Vagina (tissue), 2 donors: ENCODE data around the gene ITIH5. TPM values are rescaled to one million over a fixed set of nuclear protein-coding genes. Genes with fewer than 3 reads are reported as not detected.
A peak's percentile ranks its signal among the peaks of the same experiment; 100 is the strongest.

Source experiments
- DNase-seq, 2 donors: peaks; one replicate each; pipeline ENCODE4 v3.0.0-alpha.2; 2017; ENCODE audit errors: extremely low spot score in 2 of 2
- H3K27ac ChIP-seq: fragments of 200-600 bp; sonication (generic); one replicate; pipeline ENCODE4 v1.5.1; 2019
- H3K27me3 ChIP-seq: fragments of 200-600 bp; sonication (generic); one replicate; pipeline ENCODE4 v1.5.1; 2019
- H3K36me3 ChIP-seq, 2 donors: fragments of 200-600 bp; sonication (generic); one replicate each; pipeline ENCODE4 v1.5.1; 2017 to 2019
- H3K4me1 ChIP-seq: fragments of 200-600 bp; sonication (generic); one replicate; pipeline ENCODE4 v1.5.1; 2019
- H3K4me3 ChIP-seq, 2 donors: fragments of 200-600 bp; sonication (generic); 1 replicate in 1 of 2; 2 replicates in 1 of 2; pipeline ENCODE4 v1.5.1; 2016 to 2019
- H3K9me3 ChIP-seq: fragments of 200-600 bp; sonication (generic); one replicate; pipeline ENCODE4 v1.5.1; 2019
- CTCF ChIP-seq, 3 experiments: fragments of 450-650 bp in 2 of 3; fragments of 200-600 bp in 1 of 3; sonication (generic) in 1 of 3; IDR thresholded peaks; one replicate each; pipeline ENCODE4 v1.5.1; 2017 to 2019; ENCODE audit warnings: antibody characterized with exemption in 3 of 3, mild to moderate bottlenecking in 2 of 3, moderate library complexity in 2 of 3
- POLR2A ChIP-seq, 2 donors: fragments of 450-650 bp; IDR thresholded peaks; one replicate each; pipeline ENCODE4 v1.6.1; 2017; ENCODE audit warnings: antibody characterized with exemption in 2 of 2, mild to moderate bottlenecking in 2 of 2, moderate library complexity in 2 of 2
- POLR2AphosphoS5 ChIP-seq, 2 donors: sonication (generic); formaldehyde crosslinking; IDR thresholded peaks; one replicate each; pipeline ENCODE4 v1.9.0; 2017; ENCODE audit warnings: antibody characterized with exemption in 2 of 2, mild to moderate bottlenecking in 2 of 2, low read depth in 1 of 2; ENCODE audit not compliant: insufficient read depth in 1 of 2
- intact Hi-C: fragments of 100-400 bp; cut with DNase I; formaldehyde crosslinking; loops from one replicate; pipeline ENCODE4 v1.15.1; 2023
- total RNA-seq: library from RNA; depleted of rRNA; stranded (reverse); fragments of >200 nt; gene quantifications from one replicate; pipeline ENCODE4 v1.2.3, GENCODE V29; 2016

ITIH5 gene
- total RNA-seq, 1 donor from 2014 or later = 20.4 TPM

GRCh38 chr10:7551950-7552716 lies 114.6 kb downstream of the ITIH5 start:
- TF ChIP-seq CTCF (IDR thresholded peaks at IDR 0.05) = no peak
- no peak for TF ChIP-seq POLR2A (IDR thresholded peaks at IDR 0.05)
- no peak for TF ChIP-seq POLR2AphosphoS5 (IDR thresholded peaks at IDR 0.05; ENCODE audit: insufficient read depth in 1 of 2, low read depth in 1 of 2)
- no peak for DNase-seq
- Histone ChIP-seq H3K9me3 (no peaks in the 10 kb centered on the region), H3K4me1 (no peaks in the 10 kb centered on the region), H3K4me3 (no peak overlapping the region), H3K27me3 (no peaks in the 10 kb centered on the region), H3K36me3 (no peaks in the 10 kb centered on the region), H3K27ac (no peak overlapping the region)
- intact Hi-C loops = no loop called here

GRCh38 chr10:7551289-7551688 lies 115.5 kb downstream of the ITIH5 start:
- intact Hi-C loops = no loop called here
- no peak for TF ChIP-seq POLR2AphosphoS5 (IDR thresholded peaks at IDR 0.05; ENCODE audit: insufficient read depth in 1 of 2, low read depth in 1 of 2)
- TF ChIP-seq POLR2A (IDR thresholded peaks at IDR 0.05) = no peak
- no peak for TF ChIP-seq CTCF (IDR thresholded peaks at IDR 0.05)
- no peak overlapping the region for H3K4me3 ChIP-seq

GRCh38 chr10:7550013-7550412 lies 116.8 kb downstream of the ITIH5 start:
- intact Hi-C loops = no loop called here
- no peak overlapping the region for H3K27ac ChIP-seq
- no peaks in the 10 kb centered on the region for H3K4me1 ChIP-seq
- no peaks in the 10 kb centered on the region for H3K36me3 ChIP-seq
- no peaks in the 10 kb centered on the region for H3K9me3 ChIP-seq
- no peak for DNase-seq
- no peak for TF ChIP-seq POLR2A (IDR thresholded peaks at IDR 0.05)
- no peak for TF ChIP-seq POLR2AphosphoS5 (IDR thresholded peaks at IDR 0.05; ENCODE audit: insufficient read depth in 1 of 2, low read depth in 1 of 2)
- no peak for TF ChIP-seq CTCF (IDR thresholded peaks at IDR 0.05)
- H3K4me3 ChIP-seq = no peak overlapping the region
- no peaks in the 10 kb centered on the region for H3K27me3 ChIP-seq

More at GRCh38 chr10:7551289-7551688, 115.5 kb downstream of the ITIH5 start:
- Histone ChIP-seq H3K27ac (no peak overlapping the region), H3K36me3 (no peaks in the 10 kb centered on the region), H3K4me1 (no peaks in the 10 kb centered on the region), H3K9me3 (no peaks in the 10 kb centered on the region), H3K27me3 (no peaks in the 10 kb centered on the region)
- DNase-seq = no peak

- Histone ChIP-seq H3K36me3 (no peaks in the 10 kb centered on the region), H3K27me3 (no peaks in the 10 kb centered on the region), H3K9me3 (no peaks in the 10 kb centered on the region), H3K27ac (no peak overlapping the region), H3K4me3 (no peak overlapping the region), H3K4me1 (no peaks in the 10 kb centered on the region)
- intact Hi-C loops = no loop called here
- TF ChIP-seq CTCF (IDR thresholded peaks at IDR 0.05) (no peak), POLR2AphosphoS5 (IDR thresholded peaks at IDR 0.05; ENCODE audit: insufficient read depth in 1 of 2, low read depth in 1 of 2) (peak; percentile 18 to 42), POLR2A (IDR thresholded peaks at IDR 0.05) (no peak)
- no peak for DNase-seq
Observed at GRCh38 chr10:7547829-7548228, 118.9 kb downstream of the ITIH5 start.

GRCh38 chr10:7547206-7547605 lies 119.6 kb downstream of the ITIH5 start:
- intact Hi-C loops = no loop called here
- Histone ChIP-seq H3K27me3 (no peaks in the 10 kb centered on the region), H3K4me1 (no peaks in the 10 kb centered on the region), H3K4me3 (no peak overlapping the region), H3K27ac (no peak overlapping the region), H3K9me3 (no peaks in the 10 kb centered on the region), H3K36me3 (no peaks in the 10 kb centered on the region)
- no peak for TF ChIP-seq POLR2AphosphoS5 (IDR thresholded peaks at IDR 0.05; ENCODE audit: insufficient read depth in 1 of 2, low read depth in 1 of 2)
- no peak for DNase-seq
